ENCODE measurements around the gene CDH13. TPM values are rescaled to one million over a fixed set of nuclear protein-coding genes. Genes with fewer than 3 reads are reported as not detected.

CDH13 gene
- total RNA-seq, 2 experiments from 2014 or later = not detected

DNA sequence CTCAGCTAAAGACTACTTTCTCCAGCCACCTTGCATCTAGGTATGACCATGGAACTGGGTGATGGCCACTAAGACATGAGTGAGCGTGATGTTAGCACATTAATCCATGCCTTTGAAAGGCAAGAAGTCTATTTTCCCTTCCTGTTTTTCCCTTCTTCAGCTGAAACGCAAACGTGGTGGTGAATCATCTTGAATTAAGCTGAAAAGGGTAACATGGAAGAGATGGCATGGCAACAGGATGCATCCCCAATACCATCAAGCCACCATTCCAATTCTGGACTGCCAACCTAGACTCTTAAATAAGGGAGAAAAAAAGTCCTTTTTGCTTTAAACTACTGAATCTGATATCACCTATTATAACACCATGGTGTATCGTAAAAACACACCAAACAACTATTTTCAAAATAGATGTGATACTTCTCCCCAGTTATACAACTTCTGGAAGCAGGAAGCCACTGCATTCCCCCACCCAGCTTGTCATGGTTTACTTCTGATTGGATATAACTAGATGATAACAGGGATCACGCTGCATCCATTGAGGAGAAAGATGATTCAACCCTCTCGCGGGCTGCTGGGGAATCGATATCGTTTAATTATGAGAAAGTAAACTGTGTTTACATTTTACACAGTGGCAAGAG lies 368.6 kb downstream of the CDH13 start:
- no peaks in the 10 kb centered on the region for H3K36me3 ChIP-seq (ENCODE audit: insufficient read depth, low read length)
- H3K4me3 ChIP-seq (ENCODE audit: low read depth, low read length, poor library complexity, severe bottlenecking) = no peak overlapping the region
- TF ChIP-seq, protein P1, sequence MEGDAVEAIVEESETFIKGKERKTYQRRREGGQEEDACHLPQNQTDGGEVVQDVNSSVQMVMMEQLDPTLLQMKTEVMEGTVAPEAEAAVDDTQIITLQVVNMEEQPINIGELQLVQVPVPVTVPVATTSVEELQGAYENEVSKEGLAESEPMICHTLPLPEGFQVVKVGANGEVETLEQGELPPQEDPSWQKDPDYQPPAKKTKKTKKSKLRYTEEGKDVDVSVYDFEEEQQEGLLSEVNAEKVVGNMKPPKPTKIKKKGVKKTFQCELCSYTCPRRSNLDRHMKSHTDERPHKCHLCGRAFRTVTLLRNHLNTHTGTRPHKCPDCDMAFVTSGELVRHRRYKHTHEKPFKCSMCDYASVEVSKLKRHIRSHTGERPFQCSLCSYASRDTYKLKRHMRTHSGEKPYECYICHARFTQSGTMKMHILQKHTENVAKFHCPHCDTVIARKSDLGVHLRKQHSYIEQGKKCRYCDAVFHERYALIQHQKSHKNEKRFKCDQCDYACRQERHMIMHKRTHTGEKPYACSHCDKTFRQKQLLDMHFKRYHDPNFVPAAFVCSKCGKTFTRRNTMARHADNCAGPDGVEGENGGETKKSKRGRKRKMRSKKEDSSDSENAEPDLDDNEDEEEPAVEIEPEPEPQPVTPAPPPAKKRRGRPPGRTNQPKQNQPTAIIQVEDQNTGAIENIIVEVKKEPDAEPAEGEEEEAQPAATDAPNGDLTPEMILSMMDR (conservative IDR thresholded peaks at IDR 0.05; ENCODE audit: low read length) = no peak
- TF ChIP-seq EZH2phosphoT487 (IDR thresholded peaks at IDR 0.05; ENCODE audit: borderline replicate concordance, low read depth, low read length) = no peak
- H3K4me1 ChIP-seq (ENCODE audit: insufficient read depth, low read length, poor library complexity, severe bottlenecking) = no peaks in the 10 kb centered on the region
- H3K79me2 ChIP-seq (ENCODE audit: insufficient read depth, low read depth, low read length) = no peaks in the 10 kb centered on the region
- no peaks in the 10 kb centered on the region for H4K20me1 ChIP-seq (ENCODE audit: insufficient read depth, low read length)
- ChIA-PET POLR2A (no interaction called here), CTCF (ENCODE audit: unreplicated experiment) (no interaction called here)
- H3K27ac ChIP-seq (ENCODE audit: low read depth, low read length, poor library complexity, severe bottlenecking) = no peak overlapping the region
- no peaks in the 10 kb centered on the region for H3K9me3 ChIP-seq (ENCODE audit: low read length)
- no peak overlapping the region for H2AFZ ChIP-seq (ENCODE audit: low read length)
- intact Hi-C loops (cut with micrococcal nuclease; ENCODE audit: unreplicated experiment) = no loop called here
- no peak for DNase-seq (ENCODE audit: low spot score)
- BruUV-seq (replicated peaks) = no TSS peak
- no peak overlapping the region for H3K4me2 ChIP-seq (ENCODE audit: low read length)
- H3K9me2 ChIP-seq (ENCODE audit: insufficient read depth, low read length) = no peaks in the 10 kb centered on the region

DNA sequence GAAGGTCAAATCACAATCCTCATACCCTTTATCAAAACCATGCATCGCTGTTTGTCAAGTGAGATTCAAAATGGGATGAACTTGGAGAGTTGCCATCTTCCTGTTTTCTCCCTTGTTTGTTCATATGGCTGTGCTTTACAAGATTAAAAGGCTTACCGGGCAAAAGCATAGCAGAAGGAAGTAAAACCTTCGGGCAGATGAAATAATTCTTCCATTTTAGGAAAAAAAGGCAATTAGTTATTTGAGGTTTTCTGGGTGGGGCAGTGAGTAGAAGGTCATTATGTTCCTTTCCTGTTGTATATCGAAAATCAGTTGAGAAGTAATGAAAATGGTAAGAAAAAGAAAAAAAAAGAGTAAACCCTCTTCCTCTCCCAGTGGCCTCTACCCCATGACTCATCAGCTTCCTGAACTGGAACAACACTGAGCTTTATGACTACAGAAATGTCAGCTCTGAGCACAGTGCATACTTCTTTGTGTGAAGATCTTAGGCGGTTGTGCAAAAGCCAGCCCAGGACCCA lies 369.2 kb downstream of the CDH13 start:
- Histone ChIP-seq H3K9me3 (ENCODE audit: low read length) (no peaks in the 10 kb centered on the region), H3K4me2 (ENCODE audit: low read length) (no peak overlapping the region), H3K79me2 (ENCODE audit: insufficient read depth, low read depth, low read length) (no peaks in the 10 kb centered on the region), H3K9me2 (ENCODE audit: insufficient read depth, low read length) (no peaks in the 10 kb centered on the region), H3K27ac (ENCODE audit: low read depth, low read length, poor library complexity, severe bottlenecking) (no peak overlapping the region), H4K20me1 (ENCODE audit: insufficient read depth, low read length) (no peaks in the 10 kb centered on the region), H2AFZ (ENCODE audit: low read length) (no peak overlapping the region), H3K4me3 (ENCODE audit: low read depth, low read length, poor library complexity, severe bottlenecking) (no peak overlapping the region), H3K36me3 (ENCODE audit: insufficient read depth, low read length) (no peaks in the 10 kb centered on the region), H3K4me1 (ENCODE audit: insufficient read depth, low read length, poor library complexity, severe bottlenecking) (no peaks in the 10 kb centered on the region)
- ChIA-PET CTCF (ENCODE audit: unreplicated experiment) (no interaction called here), POLR2A (no interaction called here)
- intact Hi-C loops (cut with micrococcal nuclease; ENCODE audit: unreplicated experiment) = no loop called here
- TF ChIP-seq, protein P1 (conservative IDR thresholded peaks at IDR 0.05; ENCODE audit: low read length) = no peak
- TF ChIP-seq EZH2phosphoT487 (IDR thresholded peaks at IDR 0.05; ENCODE audit: borderline replicate concordance, low read depth, low read length) = no peak
- no peak for DNase-seq (ENCODE audit: low spot score)
- no TSS peak for BruUV-seq (replicated peaks)

DNA sequence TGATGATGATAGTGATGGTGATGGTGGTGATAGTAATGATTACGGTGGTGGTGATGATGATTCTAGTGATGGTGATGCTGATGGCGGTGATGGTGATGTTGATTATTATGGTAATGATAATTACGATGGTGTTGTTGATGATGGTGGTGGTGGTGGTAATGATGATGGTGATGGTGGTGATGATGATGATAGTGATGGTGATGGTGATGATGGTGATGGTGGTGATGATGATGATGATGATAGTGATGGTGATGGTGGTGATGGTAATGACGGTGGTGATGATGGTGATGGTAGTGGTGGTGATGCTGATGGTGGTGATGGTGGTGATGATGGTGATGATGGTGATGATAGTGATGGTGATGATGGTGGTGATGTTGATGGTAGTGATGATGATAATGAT lies 370.0 kb downstream of the CDH13 start:
- Histone ChIP-seq H3K4me1 (ENCODE audit: insufficient read depth, low read length, poor library complexity, severe bottlenecking) (no peaks in the 10 kb centered on the region), H3K27ac (ENCODE audit: low read depth, low read length, poor library complexity, severe bottlenecking) (no peak overlapping the region), H3K36me3 (ENCODE audit: insufficient read depth, low read length) (no peaks in the 10 kb centered on the region), H3K9me3 (ENCODE audit: low read length) (no peaks in the 10 kb centered on the region), H2AFZ (ENCODE audit: low read length) (no peak overlapping the region), H4K20me1 (ENCODE audit: insufficient read depth, low read length) (no peaks in the 10 kb centered on the region), H3K9me2 (ENCODE audit: insufficient read depth, low read length) (no peaks in the 10 kb centered on the region), H3K4me2 (ENCODE audit: low read length) (no peak overlapping the region), H3K4me3 (ENCODE audit: low read depth, low read length, poor library complexity, severe bottlenecking) (no peak overlapping the region), H3K79me2 (ENCODE audit: insufficient read depth, low read depth, low read length) (no peaks in the 10 kb centered on the region)
- ChIA-PET CTCF (ENCODE audit: unreplicated experiment) (no interaction called here), POLR2A (no interaction called here)
- TF ChIP-seq, protein P1 (conservative IDR thresholded peaks at IDR 0.05; ENCODE audit: low read length) = no peak
- TF ChIP-seq EZH2phosphoT487 (IDR thresholded peaks at IDR 0.05; ENCODE audit: borderline replicate concordance, low read depth, low read length) = no peak
- BruUV-seq (replicated peaks) = no TSS peak
- intact Hi-C loops (cut with micrococcal nuclease; ENCODE audit: unreplicated experiment) = no loop called here
- no peak for DNase-seq (ENCODE audit: low spot score)

Measured in OCI-LY7 (cell line).